ENCODE data around the gene SPOUT1. TPM values are rescaled to one million over a fixed set of nuclear protein-coding genes. Genes with fewer than 3 reads are reported as not detected.

SPOUT1 gene
- total and polyA plus RNA-seq, 2 donors (not counting 1 experiment from before 2014, with no cell fraction given) = 73.0 to 86.4 TPM

- H3K9me3 ChIP-seq (ENCODE audit: control extremely low read depth in 1 of 3, control insufficient read depth in 2 of 3, insufficient read depth in 1 of 3, low read length in 2 of 3) = peaks cover 0 to 9% (median 0%) of the 10 kb centered on the region in 3 donors
- DNase-seq (peak; percentile 97), ATAC-seq (ENCODE audit: low read depth) (peak; percentile 95)
- peak within 1 kb of the TSS; percentile 98 for H3K4me2 ChIP-seq (replicated peaks; ENCODE audit: low read depth, low read length, poor library complexity, severe bottlenecking)
- H3K4me3 ChIP-seq (ENCODE audit: control extremely low read depth in 1 of 5, extremely low read depth in 1 of 5, insufficient read depth in 1 of 5, low read depth in 2 of 5, low read length in 4 of 5) = peak within 1 kb of the TSS; percentile 68 to 76 (median 69)
- peaks cover 14% of the 10 kb centered on the region for H3K4me1 Mint-ChIP-seq
- WGBS (ENCODE audit: insufficient coverage) = under 1% methylated on average over 68 of the region's 70 CpGs
- peaks cover 5 to 16% of the 10 kb centered on the region in 2 donors for H3K4me1 ChIP-seq (ENCODE audit: control insufficient read depth in 2 of 2, insufficient read depth in 2 of 2, low read length in 2 of 2)
- H3K27me3 Mint-ChIP-seq = no peaks in the 10 kb centered on the region
- H3K36me3 ChIP-seq (replicated peaks in 1 of 2; ENCODE audit: control extremely low read depth in 1 of 2, control insufficient read depth in 1 of 2, extremely low read depth in 1 of 2, insufficient read depth in 2 of 2, low read length in 1 of 2) = peaks cover 0 to 10% of the 10 kb centered on the region in 2 experiments
- intact Hi-C loops (cut with micrococcal nuclease) = loop anchor here (1.0 to 2.0 kb wide), 8 partner anchors 11 to 362 kb away; partner anchors contain the start of genes ODF2, SET, SPOUT1 and TBC1D13
- peak within 1 kb of the TSS in 1 of 2 donors; percentile 53 for H3K27ac ChIP-seq (ENCODE audit: low read length in 2 of 2)
- H3K27ac Mint-ChIP-seq = peak within 1 kb of the TSS; percentile 94
- no peaks in the 10 kb centered on the region for H3K27me3 ChIP-seq (replicated peaks in 1 of 4; ENCODE audit: control extremely low read depth in 1 of 4, control insufficient read depth in 3 of 4, insufficient read depth in 4 of 4, low read length in 3 of 4)
- no peaks in the 10 kb centered on the region for H3K79me2 ChIP-seq (ENCODE audit: control insufficient read depth, insufficient read depth, low read length)
- H3K9ac ChIP-seq (ENCODE audit: low read length) = peak within 1 kb of the TSS; percentile 70
- TF ChIP-seq EZH2 (IDR thresholded peaks at IDR 0.05; ENCODE audit: borderline replicate concordance, insufficient read depth, low read depth, low read length, poor library complexity, severe bottlenecking) (no peak), CTCF (IDR thresholded peaks at IDR 0.05) (peak; percentile 95)
- peak within 1 kb of the TSS; percentile 95 for H3K4me3 Mint-ChIP-seq
- POLR2A ChIA-PET = interaction anchor here (0.5 to 1.8 kb wide), 16 partner anchors 32 to 926 kb away, joined by 3 to 11 read pairs (median 4); partner anchors contain the start of genes KYAT1, LRRC8A, SET and ZER1
- no peaks in the 10 kb centered on the region for H3K9me3 Mint-ChIP-seq (ENCODE audit: insufficient read depth)
- H2AFZ ChIP-seq (ENCODE audit: insufficient read depth, low read depth, low read length, poor library complexity, severe bottlenecking) = peak within 1 kb of the TSS; percentile 91
- H4K20me1 ChIP-seq (ENCODE audit: control insufficient read depth, insufficient read depth, low read length, poor library complexity, severe bottlenecking) = no peaks in the 10 kb centered on the region
- CTCF ChIA-PET = interaction anchor here (0.6 to 2.1 kb wide), 27 partner anchors 10 to 1232 kb away, joined by 3 to 23 read pairs (median 5); partner anchors contain the start of genes DOLK, NUP188, PKN3 and SPOUT1
These were observed 11.3 kb downstream of the SPOUT1 start, which contains the start of gene ENDOG for GRCh38 chr9:128818099-128818838. ENDOG (plus strand) TSS chr9:128818500; CDS start chr9:128818685, 185 bp downstream.

GRCh38 chr9:128810873-128811272, 18.7 kb downstream of the SPOUT1 start:
- H3K9me3 ChIP-seq (ENCODE audit: control extremely low read depth in 1 of 3, control insufficient read depth in 2 of 3, insufficient read depth in 1 of 3, low read length in 2 of 3) = no peaks in the 10 kb centered on the region
- CTCF ChIA-PET = interaction anchor here (0.7 to 1.2 kb wide), 2 partner anchors 8 to 52 kb away, joined by 3 read pairs; no protein-coding TSS in a partner anchor
- Mint-ChIP-seq H3K27ac (no peak overlapping the region), H3K4me3 (no peak overlapping the region), H3K9me3 (ENCODE audit: insufficient read depth) (no peaks in the 10 kb centered on the region), H3K4me1 (no peaks in the 10 kb centered on the region), H3K27me3 (no peaks in the 10 kb centered on the region)
- POLR2A ChIA-PET = no interaction called here
- WGBS (ENCODE audit: insufficient coverage) = no CpG with 5 or more reads among the region's 5 CpGs
- no peak overlapping the region for H3K27ac ChIP-seq (ENCODE audit: low read length in 2 of 2)
- no peak overlapping the region for H2AFZ ChIP-seq (ENCODE audit: insufficient read depth, low read depth, low read length, poor library complexity, severe bottlenecking)
- no peak overlapping the region for H3K9ac ChIP-seq (ENCODE audit: low read length)
- H3K27me3 ChIP-seq (replicated peaks in 1 of 4; ENCODE audit: control extremely low read depth in 1 of 4, control insufficient read depth in 3 of 4, insufficient read depth in 4 of 4, low read length in 3 of 4) = no peaks in the 10 kb centered on the region
- no peak overlapping the region for H3K4me3 ChIP-seq (ENCODE audit: control extremely low read depth in 1 of 5, extremely low read depth in 1 of 5, insufficient read depth in 1 of 5, low read depth in 2 of 5, low read length in 4 of 5)
- ATAC-seq (ENCODE audit: low read depth) (no peak), DNase-seq (no peak)
- peaks cover 0 to 16% of the 10 kb centered on the region in 2 experiments for H3K36me3 ChIP-seq (replicated peaks in 1 of 2; ENCODE audit: control extremely low read depth in 1 of 2, control insufficient read depth in 1 of 2, extremely low read depth in 1 of 2, insufficient read depth in 2 of 2, low read length in 1 of 2)
- H3K4me1 ChIP-seq (ENCODE audit: control insufficient read depth in 2 of 2, insufficient read depth in 2 of 2, low read length in 2 of 2) = no peaks in the 10 kb centered on the region
- TF ChIP-seq EZH2 (IDR thresholded peaks at IDR 0.05; ENCODE audit: borderline replicate concordance, insufficient read depth, low read depth, low read length, poor library complexity, severe bottlenecking) (no peak), CTCF (IDR thresholded peaks at IDR 0.05) (no peak)
- intact Hi-C loops (cut with micrococcal nuclease) = no loop called here
- H4K20me1 ChIP-seq (ENCODE audit: control insufficient read depth, insufficient read depth, low read length, poor library complexity, severe bottlenecking) = no peaks in the 10 kb centered on the region
- no peaks in the 10 kb centered on the region for H3K79me2 ChIP-seq (ENCODE audit: control insufficient read depth, insufficient read depth, low read length)
- H3K4me2 ChIP-seq (replicated peaks; ENCODE audit: low read depth, low read length, poor library complexity, severe bottlenecking) = no peak overlapping the region

Data from B cell (primary cell).